IPS-18c (cell line): Measurements from ENCODE around the gene ATG10.
"Not testable (repeated sequence)": the region's sequence is repeated elsewhere in the genome, so short reads cannot be mapped to it uniquely, and the experiment has no call there.

ENCODE experiments used
- H3K4me3 ChIP-seq: 2 replicates; pipeline ENCODE4 v1.7.0; 2013; ENCODE audit warnings: low read depth, mild to moderate bottlenecking, low read length, moderate library complexity; ENCODE audit not compliant: insufficient read depth
- H3K9me3 ChIP-seq: one replicate; pipeline ENCODE4 v1.6.1; 2013; ENCODE audit warnings: mild to moderate bottlenecking, low read length, moderate library complexity; ENCODE audit not compliant: control insufficient read depth, insufficient read depth

The ATG10 gene

DNA sequence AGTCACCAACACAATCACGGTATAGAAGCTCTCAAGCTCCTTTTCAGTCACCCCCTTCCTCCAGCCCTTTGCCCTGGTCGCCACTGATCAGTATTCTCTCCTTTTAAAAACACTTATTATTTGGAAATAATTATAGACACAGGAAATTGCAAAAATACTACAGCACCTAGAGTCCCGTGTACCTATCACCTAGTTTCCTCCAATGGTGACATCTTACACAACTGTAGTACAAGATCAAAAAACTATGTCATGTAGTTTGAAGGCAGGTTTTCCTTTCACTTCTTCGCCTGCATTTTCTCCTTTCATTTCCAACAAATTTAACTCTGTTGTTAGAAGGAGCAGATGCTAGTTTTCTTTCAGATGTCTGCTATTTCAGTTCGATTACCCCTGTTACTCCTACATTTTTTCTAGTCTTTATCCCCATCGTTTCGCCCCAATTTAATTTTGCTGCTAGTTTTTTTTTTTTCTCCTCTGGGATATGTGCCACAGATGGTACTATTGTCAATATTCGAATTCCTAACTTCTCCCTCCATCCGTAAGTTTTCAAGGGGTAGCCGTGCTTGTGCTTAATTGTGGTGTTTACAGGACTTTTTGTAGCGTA is 612 bp upstream of the ATG10 start:
- Histone ChIP-seq H3K9me3 (no peaks in the 10 kb centered on the region), H3K4me3 (peak overlapping the region; percentile 89)

DNA sequence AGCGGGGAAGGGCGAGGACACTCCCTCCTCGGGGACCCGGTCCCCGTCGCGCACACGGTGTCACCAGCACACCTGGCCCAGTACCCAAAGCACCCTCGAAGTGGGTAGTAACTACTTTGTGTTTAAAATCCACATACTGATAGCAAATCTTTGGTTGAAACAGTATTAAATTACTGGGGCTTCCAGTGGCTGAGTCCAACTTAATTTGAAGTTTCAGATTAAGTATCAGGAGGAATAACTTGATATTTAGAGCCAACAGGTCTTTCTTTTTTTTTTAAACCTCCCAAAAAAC is 615 bp downstream of the ATG10 start:
- Histone ChIP-seq H3K9me3 (no peaks in the 10 kb centered on the region), H3K4me3 (peak overlapping the region; percentile 89)

DNA sequence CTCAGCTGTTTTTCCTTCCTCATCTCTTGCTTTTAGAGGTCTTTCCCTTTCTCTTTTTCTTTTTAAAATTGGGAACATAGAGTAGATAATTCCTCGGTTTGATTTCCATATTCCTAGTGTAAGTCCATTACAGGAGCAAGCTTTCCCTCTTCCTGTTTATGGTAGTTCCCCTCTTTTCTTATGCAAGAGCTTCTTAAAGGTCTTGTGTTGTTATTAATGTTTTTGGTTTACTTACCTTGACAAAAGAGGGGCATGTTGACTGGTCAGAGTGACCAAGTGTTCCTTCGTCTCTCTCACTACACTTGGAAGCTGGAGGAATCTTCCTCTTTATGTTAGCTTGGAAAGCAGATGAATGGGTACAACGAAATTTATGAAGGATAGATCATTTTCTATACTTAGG is 8.3 kb downstream of the ATG10 start:
- Histone ChIP-seq H3K4me3 (no peak overlapping the region), H3K9me3 (peaks cover 5% of the 10 kb centered on the region)

DNA sequence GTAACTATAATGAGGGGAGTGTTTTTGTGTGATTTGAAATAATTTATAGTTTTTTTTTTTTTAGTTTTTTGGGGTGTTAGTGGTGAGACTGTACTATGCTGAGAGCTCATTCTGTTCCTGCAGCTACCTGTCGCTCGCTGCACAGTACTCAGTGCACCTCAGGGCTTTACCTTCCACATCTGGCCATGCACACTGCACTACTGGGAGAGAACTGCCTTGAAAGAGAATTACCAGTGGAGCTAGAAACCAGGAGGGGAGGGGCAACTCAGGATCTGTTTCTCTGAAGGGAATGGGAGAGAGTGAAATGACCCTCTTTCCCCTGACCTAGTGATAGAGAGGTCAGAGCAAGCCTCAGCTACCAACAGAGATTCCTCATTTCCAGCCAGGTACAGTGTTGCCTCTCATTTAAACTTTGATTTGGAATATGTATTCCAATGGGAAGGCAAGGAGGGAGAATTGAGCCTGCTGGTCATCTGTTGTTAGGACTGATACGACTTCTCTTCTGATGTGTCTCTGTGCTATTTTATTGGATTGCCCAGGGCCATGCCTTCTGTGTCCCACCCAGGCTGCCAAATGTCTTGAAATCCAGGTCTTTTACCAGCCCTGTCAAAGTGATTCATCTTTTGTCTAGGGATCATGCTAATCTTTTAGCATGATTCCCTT is 8.9 kb downstream of the ATG10 start:
- H3K4me3 ChIP-seq: no peak overlapping the region
- H3K9me3 ChIP-seq: peaks cover 5% of the 10 kb centered on the region

DNA sequence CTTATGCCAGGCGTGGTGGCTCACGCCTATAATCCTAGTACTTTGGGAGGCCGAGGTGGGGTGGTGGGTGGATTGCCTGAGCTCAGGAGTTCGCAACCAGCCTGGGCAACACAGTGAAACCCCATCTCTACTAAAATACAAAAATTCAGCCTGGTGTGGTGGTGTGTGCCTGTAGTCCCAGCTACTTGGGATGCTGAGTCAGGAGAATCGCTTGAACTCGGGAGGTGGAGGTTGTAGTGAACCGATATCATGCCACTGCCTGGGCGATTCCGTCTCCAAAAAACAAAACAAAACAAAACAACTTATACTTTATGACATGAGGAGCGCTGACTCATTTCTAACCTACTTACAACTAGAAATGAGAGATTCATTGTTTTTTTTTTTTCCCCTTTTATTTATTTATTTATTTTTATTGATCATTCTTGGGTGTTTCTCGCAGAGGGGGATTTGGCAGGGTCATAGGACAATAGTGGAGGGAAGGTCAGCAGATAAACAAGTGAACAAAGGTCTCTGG is 10.4 kb downstream of the ATG10 start:
- H3K9me3 ChIP-seq, H3K4me3 ChIP-seq: not testable (repeated sequence)

DNA sequence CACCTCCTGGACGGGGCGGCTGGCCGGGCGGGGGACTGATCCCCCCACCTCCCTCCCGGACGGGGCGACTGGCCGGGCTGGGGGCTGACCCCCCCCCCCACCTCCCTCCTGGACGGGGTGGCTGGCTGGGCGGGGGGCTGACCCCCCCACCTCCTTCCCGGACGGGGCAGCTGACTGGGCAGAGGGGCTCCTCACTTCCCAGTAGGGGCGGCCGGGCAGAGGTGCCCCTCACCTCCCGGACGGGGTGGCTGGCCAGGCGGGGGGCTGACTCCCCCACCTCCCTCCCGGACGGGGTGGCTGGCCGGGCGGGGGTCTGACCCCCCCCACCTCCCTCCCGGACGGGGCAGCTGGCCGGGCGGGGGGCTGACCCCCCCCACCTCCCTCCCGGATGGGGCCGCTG is 11.3 kb downstream of the ATG10 start:
- not testable (repeated sequence) for H3K9me3 ChIP-seq, H3K4me3 ChIP-seq

DNA sequence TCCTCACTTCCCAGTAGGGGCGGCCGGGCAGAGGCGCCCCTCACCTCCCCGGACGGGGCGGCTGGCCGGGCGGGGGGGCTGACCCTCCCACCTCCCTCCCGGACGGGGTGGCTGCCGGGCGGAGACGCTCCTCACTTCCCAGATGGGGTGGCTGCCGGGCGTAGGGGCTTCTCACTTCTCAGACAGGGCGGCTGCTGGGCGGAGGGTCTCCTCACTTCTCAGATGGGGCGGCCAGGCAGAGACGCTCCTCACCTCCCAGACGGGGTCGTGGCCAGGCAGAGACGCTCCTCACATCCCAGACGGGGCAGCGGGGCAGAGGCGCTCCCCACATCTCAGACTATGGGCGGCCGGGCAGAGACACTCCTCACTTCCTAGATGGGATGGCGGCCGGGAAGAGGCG is 11.7 kb downstream of the ATG10 start:
- H3K4me3 ChIP-seq, H3K9me3 ChIP-seq: not testable (repeated sequence)

DNA sequence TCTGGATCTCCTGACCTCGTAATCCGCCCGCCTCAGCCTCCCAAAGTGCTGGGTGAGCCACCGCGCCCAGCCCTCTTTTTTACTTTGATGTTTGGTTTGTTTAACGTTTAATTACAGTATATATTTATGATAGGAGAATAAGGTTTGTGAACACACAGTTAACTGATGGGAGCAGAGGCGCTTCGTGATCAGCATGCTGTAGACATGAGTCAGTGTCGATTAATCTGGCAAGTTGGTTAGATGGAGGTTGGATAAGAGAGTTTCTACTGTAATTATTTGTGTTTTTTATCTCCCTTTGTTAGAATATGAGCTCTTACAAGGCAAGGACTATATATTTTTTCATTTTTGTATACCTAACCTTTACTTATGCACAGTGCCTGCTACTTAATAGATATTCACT is 14.3 kb downstream of the ATG10 start:
- no peak overlapping the region for H3K4me3 ChIP-seq
- peaks cover 3% of the 10 kb centered on the region for H3K9me3 ChIP-seq

DNA sequence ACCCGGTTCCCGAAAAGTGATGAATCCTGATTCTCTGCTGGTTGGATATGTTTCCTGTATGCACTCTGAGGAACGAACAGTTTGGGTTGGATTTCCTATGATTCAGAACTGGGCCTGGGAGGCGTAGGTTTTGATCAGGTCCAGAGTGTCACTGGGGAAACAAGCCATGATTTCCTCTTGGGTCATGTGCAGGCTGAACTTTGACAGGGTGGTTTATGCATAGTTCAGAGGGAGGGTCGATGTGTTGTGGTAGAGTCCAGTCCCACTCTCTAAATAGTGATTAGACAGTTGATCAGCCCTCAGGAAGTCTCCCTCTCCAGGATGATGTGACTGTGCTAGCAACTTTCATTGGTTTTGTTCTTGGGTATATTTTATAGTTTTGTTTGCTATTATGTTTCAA is 17.4 kb downstream of the ATG10 start:
- H3K9me3 ChIP-seq: no peaks in the 10 kb centered on the region
- no peak overlapping the region for H3K4me3 ChIP-seq

DNA sequence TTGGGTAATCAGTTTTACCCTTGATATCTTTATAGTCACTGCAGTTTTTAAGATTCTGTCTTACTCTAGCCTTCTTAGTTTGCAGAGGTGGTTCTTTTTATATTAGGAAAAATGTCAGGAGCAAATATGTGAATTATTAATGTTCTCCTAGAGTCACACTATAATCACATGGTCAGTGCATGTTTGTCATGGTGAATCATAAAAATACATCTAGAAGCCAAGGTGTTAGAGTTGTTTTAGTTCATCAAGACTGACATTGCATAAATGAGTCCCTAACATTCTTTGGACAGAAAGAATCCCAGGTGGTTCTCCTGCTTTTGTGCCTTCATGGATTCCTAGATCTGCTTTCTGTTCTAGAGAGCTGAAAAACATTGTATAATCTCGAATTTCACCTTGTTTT is 22.9 kb downstream of the ATG10 start:
- Histone ChIP-seq H3K9me3 (no peaks in the 10 kb centered on the region), H3K4me3 (no peak overlapping the region)

DNA sequence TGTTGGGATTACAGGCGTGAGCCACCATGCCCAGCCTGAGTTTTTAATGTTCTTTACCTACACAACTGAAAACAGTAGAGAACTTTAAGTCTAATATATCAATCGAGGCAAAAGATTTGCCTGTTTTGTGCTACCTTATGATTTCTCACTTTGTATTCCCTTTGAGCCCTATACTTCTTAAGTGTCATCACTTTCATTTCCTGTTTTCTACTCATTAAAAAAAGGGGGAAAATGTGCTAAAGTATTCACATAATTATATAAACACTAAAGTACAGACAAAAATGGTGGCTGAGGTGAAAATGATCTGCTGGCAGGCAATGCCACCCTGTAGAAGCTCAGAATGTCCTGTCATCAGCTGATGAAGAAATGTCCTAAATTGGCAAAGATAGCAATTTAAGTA is 23.6 kb downstream of the ATG10 start:
- H3K4me3 ChIP-seq: no peak overlapping the region
- H3K9me3 ChIP-seq: no peaks in the 10 kb centered on the region

DNA sequence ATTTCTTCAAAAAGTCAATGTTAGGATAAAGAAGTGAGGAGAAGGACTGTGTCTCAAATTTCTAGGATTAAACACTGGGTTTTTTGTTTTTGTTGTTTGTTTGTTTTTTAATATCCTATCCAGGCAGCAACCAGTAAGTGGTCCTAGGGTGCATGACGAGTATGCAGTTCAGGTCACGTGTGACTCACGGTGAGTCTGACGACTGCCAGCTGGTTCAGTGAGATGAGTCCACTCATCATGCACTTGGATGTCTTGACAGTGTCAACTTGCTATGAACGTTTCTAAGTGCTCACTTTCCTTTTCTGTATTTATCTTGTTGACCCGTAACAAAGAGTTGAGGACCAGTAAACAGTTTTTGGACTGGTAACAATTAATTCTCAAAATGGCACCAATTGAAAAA is 32.7 kb downstream of the ATG10 start:
- Histone ChIP-seq H3K4me3 (no peak overlapping the region), H3K9me3 (no peaks in the 10 kb centered on the region)

DNA sequence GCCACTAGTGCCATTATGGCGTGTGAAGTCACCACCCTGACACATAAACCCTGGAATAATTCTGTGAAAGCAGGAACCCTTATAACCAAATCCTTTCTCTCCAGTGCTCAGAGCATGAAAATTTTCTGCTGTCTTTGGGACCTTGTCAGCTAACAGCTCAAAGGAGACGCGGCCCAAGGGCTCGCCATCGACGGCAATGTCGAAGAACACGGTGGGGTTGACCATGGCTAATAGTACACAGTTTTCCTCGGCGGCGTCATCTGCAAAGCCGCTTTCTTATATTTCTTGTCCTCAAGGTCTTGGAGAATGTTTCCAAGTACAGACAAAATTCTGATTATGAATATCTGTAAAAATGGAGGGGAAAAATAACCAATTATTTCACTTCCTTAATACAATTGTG is 38.0 kb downstream of the ATG10 start:
- H3K9me3 ChIP-seq, H3K4me3 ChIP-seq: not testable (repeated sequence)

DNA sequence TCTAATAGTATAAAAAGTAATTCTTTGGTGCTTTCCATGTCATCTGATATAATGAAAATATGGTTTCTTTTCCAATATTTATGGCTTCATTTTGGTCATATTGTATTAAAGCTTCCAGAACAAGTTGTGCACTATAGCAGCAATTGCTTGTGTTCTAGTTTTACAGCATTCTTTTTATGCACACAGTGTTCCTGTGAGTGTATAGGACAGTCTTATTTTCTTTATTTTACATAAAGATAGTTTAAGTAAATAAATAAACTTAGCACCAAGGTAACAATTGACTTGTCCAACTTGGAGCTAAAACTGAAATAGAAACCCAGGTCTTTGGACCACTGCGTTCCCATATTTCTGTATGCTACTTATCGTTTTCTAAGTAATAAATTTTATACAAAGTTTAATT is 38.9 kb downstream of the ATG10 start:
- H3K4me3 ChIP-seq: no peak overlapping the region
- no peaks in the 10 kb centered on the region for H3K9me3 ChIP-seq

DNA sequence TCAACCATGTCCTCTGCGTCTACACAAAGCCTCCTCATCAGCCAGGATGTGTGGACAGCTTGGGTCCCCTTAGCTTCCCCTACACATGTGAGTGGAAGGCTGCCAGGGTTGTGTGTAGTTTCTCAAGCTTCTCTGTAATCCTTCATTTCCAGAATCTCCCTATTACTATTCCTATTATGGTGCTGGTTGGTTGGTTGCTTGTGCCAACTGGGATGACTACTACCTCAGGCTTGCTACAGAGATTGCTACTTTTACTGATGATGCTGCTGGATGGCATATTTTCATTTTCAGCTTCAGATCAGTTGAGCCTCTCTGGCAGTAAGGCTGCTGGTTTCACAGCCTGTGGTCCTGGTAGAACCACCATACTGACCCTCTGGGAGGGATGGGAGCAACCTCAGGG is 39.9 kb downstream of the ATG10 start:
- Histone ChIP-seq H3K9me3 (no peaks in the 10 kb centered on the region), H3K4me3 (no peak overlapping the region)

DNA sequence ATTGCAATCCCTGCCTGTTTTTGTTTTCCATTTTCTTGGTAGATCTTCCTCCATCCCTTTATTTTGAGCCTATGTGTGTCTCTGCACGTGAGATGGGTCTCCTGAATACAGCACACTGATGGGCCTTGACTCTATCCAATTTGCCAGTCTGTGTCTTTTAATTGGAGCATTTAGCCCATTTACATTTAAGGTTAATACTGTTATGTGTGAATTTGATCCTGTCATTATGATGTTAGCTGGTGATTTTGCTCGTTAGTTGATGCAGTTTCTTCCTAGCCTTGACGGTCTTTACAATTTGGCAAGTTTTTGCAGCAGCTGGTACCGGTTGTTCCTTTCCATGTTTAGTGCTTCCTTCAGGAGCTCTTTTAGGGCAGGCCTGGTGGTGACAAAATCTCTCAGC is 42.8 kb downstream of the ATG10 start:
- H3K4me3 ChIP-seq, H3K9me3 ChIP-seq: not testable (repeated sequence)

DNA sequence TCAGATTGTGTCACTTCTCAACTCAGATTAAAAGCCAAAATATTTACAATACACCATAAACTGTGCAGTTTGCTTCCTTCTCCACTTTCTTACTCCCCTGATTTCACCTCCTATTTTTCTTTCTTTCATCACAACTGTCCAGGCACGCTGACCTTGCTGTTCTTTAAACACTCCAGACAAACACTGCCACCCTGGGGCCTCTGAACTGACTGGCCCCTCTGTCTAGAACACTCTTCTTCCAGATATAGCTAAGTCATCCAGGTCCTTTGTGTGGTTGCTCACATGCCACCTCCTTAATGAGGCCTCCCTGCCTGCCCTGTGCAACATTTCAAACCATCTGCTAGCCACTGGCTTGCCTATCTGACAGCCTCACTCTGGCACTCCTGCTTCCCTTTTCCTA is 46.6 kb downstream of the ATG10 start:
- no peaks in the 10 kb centered on the region for H3K9me3 ChIP-seq
- no peak overlapping the region for H3K4me3 ChIP-seq

DNA sequence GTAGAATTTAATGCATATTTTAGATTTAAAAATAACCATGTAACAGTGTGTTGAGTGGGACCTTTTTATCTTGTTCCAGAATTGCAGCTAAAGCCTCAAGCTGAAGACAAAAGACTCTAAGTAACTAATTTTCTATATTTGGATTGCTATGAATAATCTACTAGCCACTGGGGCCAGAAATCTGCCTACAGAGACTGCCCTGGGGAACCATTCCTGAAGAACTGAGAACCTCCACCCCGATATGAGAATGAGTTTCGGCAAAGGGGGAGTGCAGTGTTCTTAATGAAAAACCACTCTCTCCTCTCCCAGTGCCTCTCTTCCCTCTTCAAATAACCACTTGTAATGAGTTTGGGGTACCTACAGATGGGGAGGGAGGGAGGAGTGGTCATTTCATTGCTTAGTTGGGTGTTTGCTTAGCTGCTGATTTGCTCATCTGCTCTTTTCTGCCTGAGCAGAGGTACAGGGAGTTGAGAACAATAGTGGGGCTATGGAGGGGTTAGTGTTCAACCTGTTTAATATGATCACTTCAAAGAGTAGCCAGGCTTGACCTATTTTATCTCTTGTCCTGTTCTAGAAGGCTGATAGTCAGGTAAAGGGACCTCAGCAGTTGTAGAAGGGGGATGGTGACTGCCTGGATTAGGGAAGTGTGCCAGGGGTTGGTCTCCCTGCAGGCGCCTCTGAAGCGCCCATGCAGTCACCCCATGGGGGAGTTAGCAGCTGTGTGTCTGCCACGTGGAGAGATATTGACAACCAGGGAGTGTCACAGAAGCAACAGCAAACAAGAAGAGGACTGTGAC is 47.7 kb downstream of the ATG10 start:
- H3K4me3 ChIP-seq: no peak overlapping the region
- no peaks in the 10 kb centered on the region for H3K9me3 ChIP-seq
